ENCODE data around the gene NUDT21.

NUDT21 gene

GRCh38 chr16:56384074-56384721 is 66.9 kb downstream of the NUDT21 start:
- TF ChIP-seq, protein P1, sequence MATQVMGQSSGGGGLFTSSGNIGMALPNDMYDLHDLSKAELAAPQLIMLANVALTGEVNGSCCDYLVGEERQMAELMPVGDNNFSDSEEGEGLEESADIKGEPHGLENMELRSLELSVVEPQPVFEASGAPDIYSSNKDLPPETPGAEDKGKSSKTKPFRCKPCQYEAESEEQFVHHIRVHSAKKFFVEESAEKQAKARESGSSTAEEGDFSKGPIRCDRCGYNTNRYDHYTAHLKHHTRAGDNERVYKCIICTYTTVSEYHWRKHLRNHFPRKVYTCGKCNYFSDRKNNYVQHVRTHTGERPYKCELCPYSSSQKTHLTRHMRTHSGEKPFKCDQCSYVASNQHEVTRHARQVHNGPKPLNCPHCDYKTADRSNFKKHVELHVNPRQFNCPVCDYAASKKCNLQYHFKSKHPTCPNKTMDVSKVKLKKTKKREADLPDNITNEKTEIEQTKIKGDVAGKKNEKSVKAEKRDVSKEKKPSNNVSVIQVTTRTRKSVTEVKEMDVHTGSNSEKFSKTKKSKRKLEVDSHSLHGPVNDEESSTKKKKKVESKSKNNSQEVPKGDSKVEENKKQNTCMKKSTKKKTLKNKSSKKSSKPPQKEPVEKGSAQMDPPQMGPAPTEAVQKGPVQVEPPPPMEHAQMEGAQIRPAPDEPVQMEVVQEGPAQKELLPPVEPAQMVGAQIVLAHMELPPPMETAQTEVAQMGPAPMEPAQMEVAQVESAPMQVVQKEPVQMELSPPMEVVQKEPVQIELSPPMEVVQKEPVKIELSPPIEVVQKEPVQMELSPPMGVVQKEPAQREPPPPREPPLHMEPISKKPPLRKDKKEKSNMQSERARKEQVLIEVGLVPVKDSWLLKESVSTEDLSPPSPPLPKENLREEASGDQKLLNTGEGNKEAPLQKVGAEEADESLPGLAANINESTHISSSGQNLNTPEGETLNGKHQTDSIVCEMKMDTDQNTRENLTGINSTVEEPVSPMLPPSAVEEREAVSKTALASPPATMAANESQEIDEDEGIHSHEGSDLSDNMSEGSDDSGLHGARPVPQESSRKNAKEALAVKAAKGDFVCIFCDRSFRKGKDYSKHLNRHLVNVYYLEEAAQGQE (IDR thresholded peaks at IDR 0.05; ENCODE audit: low read depth): no peak
- TF ChIP-seq, protein P2, sequence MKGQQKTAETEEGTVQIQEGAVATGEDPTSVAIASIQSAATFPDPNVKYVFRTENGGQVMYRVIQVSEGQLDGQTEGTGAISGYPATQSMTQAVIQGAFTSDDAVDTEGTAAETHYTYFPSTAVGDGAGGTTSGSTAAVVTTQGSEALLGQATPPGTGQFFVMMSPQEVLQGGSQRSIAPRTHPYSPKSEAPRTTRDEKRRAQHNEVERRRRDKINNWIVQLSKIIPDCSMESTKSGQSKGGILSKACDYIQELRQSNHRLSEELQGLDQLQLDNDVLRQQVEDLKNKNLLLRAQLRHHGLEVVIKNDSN (IDR thresholded peaks at IDR 0.05): no peak
- TF ChIP-seq EGR1 (IDR thresholded peaks at IDR 0.05) (no peak), CREB1 (IDR thresholded peaks at IDR 0.05; ENCODE audit: low read depth) (no peak), TEAD4 (IDR thresholded peaks at IDR 0.05) (no peak), NFIC (IDR thresholded peaks at IDR 0.05) (no peak), RAD21 (IDR thresholded peaks at IDR 0.05; ENCODE audit: low read depth) (no peak), CEBPB (IDR thresholded peaks at IDR 0.05) (no peak), YY1 (IDR thresholded peaks at IDR 0.05; ENCODE audit: low read depth) (no peak), MAX (IDR thresholded peaks at IDR 0.05) (no peak), TAF1 (IDR thresholded peaks at IDR 0.05; ENCODE audit: low read depth) (no peak)

GRCh38 chr16:56382901-56383355 is 68.2 kb downstream of the NUDT21 start:
- TF ChIP-seq, protein P2 (IDR thresholded peaks at IDR 0.05): no peak
- TF ChIP-seq EP300 (IDR thresholded peaks at IDR 0.05; ENCODE audit: borderline replicate concordance): no peak
- TF ChIP-seq YY1 (IDR thresholded peaks at IDR 0.05; ENCODE audit: low read depth): no peak
- TF ChIP-seq, protein P1 (IDR thresholded peaks at IDR 0.05; ENCODE audit: low read depth): no peak
- no peak for TF ChIP-seq CREB1 (IDR thresholded peaks at IDR 0.05; ENCODE audit: low read depth)
- TF ChIP-seq TAF1 (IDR thresholded peaks at IDR 0.05; ENCODE audit: low read depth): no peak
- no peak for TF ChIP-seq ZBTB7A (IDR thresholded peaks at IDR 0.05; ENCODE audit: low read depth)
- TF ChIP-seq RAD21 (IDR thresholded peaks at IDR 0.05; ENCODE audit: low read depth): no peak
- no peak for TF ChIP-seq EGR1 (IDR thresholded peaks at IDR 0.05)
- TF ChIP-seq CEBPB (IDR thresholded peaks at IDR 0.05): no peak
- no peak for TF ChIP-seq TEAD4 (IDR thresholded peaks at IDR 0.05)
- TF ChIP-seq TCF12 (IDR thresholded peaks at IDR 0.05; ENCODE audit: low read depth): no peak
- TF ChIP-seq NFIC (IDR thresholded peaks at IDR 0.05): no peak
- no peak for TF ChIP-seq FOXM1 (IDR thresholded peaks at IDR 0.05; ENCODE audit: borderline replicate concordance, low read depth)

GRCh38 chr16:56382459-56382858 is 68.7 kb downstream of the NUDT21 start:
- TF ChIP-seq EP300 (IDR thresholded peaks at IDR 0.05; ENCODE audit: borderline replicate concordance): no peak
- TF ChIP-seq TCF12 (IDR thresholded peaks at IDR 0.05; ENCODE audit: low read depth): no peak

Data from Ishikawa (cell line).